ENCODE measurements around the gene GAGE1. TPM values are rescaled to one million over a fixed set of nuclear protein-coding genes. Genes with fewer than 3 reads are reported as not detected.
"Not testable (repeated sequence)": the region's sequence is repeated elsewhere in the genome, so short reads cannot be mapped to it uniquely, and the experiment has no call there.

Gene GAGE1, protein sequence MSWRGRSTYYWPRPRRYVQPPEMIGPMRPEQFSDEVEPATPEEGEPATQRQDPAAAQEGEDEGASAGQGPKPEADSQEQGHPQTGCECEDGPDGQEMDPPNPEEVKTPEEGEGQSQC
- not detected for total RNA-seq

DNA sequence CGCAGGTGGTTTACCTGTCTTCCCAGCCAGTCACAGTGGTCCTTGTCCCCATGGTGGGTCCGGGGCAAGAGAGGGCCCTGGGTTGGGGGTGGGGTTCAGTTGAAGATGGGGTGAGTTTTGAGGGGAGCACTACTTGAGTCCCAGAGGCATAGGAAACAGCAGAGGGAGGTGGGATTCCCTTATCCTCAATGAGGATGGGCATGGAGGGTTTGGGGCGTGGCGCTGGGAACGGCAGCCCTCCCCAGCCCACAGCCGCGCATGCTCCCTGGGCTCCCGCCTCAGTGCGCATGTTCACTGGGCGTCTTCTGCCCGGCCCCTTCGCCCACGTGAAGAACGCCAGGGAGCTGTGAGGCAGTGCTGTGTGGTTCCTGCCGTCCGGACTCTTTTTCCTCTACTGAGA is at the start of gene GAGE1:
GAGE1 (plus strand) TSS at position 301 of the 400 bp plus-strand sequence. CDS start 1,155 bp downstream, outside the sequence.
- not testable (repeated sequence) for DNase-seq

DNA sequence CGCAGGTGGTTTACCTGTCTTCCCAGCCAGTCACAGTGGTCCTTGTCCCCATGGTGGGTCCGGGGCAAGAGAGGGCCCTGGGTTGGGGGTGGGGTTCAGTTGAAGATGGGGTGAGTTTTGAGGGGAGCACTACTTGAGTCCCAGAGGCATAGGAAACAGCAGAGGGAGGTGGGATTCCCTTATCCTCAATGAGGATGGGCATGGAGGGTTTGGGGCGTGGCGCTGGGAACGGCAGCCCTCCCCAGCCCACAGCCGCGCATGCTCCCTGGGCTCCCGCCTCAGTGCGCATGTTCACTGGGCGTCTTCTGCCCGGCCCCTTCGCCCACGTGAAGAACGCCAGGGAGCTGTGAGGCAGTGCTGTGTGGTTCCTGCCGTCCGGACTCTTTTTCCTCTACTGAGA is 47.8 kb upstream of the GAGE1 start, which contains the start of gene GAGE12E:
GAGE12E (plus strand) TSS at position 301 of the 400 bp plus-strand sequence. CDS start 1,155 bp downstream, outside the sequence.
- not testable (repeated sequence) for DNase-seq

DNA sequence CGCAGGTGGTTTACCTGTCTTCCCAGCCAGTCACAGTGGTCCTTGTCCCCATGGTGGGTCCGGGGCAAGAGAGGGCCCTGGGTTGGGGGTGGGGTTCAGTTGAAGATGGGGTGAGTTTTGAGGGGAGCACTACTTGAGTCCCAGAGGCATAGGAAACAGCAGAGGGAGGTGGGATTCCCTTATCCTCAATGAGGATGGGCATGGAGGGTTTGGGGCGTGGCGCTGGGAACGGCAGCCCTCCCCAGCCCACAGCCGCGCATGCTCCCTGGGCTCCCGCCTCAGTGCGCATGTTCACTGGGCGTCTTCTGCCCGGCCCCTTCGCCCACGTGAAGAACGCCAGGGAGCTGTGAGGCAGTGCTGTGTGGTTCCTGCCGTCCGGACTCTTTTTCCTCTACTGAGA is 38.3 kb upstream of the GAGE1 start, which contains the start of gene GAGE12F:
GAGE12F (plus strand) TSS at position 301 of the 400 bp plus-strand sequence. CDS start 1,155 bp downstream, outside the sequence.
- not testable (repeated sequence) for DNase-seq

DNA sequence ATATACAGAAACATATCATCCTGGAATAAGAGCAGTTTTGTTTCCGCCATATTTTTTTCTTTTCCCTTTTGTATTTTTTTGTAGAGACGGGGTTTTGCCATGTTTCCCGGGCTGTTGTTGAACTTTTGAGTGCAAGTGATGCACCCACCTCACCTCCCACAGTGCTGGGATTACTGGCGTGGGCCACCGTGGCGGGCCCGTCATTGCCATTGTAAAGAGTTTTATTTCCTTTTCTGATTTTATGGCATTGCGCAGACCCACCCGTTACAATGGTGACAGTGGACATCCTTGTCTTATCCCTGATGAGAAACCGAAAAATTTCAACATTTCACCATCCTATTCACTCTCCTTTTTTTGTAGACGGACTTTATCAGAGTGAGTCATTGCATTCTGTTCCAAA is 30.1 kb upstream of the GAGE1 start:
- DNase-seq, result not testable (repeated sequence)

DNA sequence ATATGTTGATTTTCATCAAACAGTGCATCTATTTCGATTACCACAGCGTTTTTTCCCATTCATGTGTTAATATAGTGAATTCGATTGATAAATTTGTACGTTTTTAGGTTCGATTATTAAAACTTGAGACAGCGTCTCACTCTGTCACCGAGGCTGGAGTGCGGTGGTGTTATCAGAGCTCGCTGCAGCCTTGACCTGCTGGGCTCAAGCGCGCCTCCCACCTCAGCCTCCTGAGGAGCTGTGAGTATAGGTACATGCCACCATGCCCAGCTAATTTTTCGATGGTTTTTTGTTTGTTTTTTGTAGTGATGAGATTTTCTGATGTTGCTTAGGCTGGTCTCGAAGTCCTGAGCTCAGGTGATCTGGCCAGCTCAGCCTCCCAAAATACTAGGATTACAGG is 29.7 kb upstream of the GAGE1 start:
- DNase-seq, result not testable (repeated sequence)

DNA sequence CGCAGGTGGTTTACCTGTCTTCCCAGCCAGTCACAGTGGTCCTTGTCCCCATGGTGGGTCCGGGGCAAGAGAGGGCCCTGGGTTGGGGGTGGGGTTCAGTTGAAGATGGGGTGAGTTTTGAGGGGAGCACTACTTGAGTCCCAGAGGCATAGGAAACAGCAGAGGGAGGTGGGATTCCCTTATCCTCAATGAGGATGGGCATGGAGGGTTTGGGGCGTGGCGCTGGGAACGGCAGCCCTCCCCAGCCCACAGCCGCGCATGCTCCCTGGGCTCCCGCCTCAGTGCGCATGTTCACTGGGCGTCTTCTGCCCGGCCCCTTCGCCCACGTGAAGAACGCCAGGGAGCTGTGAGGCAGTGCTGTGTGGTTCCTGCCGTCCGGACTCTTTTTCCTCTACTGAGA is 28.7 kb upstream of the GAGE1 start, which contains the start of gene GAGE12G:
GAGE12G (plus strand) TSS at position 301 of the 400 bp plus-strand sequence. CDS start 1,155 bp downstream, outside the sequence.
- not testable (repeated sequence) for DNase-seq

DNA sequence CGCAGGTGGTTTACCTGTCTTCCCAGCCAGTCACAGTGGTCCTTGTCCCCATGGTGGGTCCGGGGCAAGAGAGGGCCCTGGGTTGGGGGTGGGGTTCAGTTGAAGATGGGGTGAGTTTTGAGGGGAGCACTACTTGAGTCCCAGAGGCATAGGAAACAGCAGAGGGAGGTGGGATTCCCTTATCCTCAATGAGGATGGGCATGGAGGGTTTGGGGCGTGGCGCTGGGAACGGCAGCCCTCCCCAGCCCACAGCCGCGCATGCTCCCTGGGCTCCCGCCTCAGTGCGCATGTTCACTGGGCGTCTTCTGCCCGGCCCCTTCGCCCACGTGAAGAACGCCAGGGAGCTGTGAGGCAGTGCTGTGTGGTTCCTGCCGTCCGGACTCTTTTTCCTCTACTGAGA is 19.2 kb upstream of the GAGE1 start, which contains the start of gene GAGE12H:
GAGE12H (plus strand) TSS at position 301 of the 400 bp plus-strand sequence. CDS start 1,155 bp downstream, outside the sequence.
- not testable (repeated sequence) for DNase-seq

DNA sequence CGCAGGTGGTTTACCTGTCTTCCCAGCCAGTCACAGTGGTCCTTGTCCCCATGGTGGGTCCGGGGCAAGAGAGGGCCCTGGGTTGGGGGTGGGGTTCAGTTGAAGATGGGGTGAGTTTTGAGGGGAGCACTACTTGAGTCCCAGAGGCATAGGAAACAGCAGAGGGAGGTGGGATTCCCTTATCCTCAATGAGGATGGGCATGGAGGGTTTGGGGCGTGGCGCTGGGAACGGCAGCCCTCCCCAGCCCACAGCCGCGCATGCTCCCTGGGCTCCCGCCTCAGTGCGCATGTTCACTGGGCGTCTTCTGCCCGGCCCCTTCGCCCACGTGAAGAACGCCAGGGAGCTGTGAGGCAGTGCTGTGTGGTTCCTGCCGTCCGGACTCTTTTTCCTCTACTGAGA is 9.6 kb upstream of the GAGE1 start, which contains the start of gene GAGE2A:
GAGE2A (plus strand) TSS at position 301 of the 400 bp plus-strand sequence. CDS start 1,155 bp downstream, outside the sequence.
- not testable (repeated sequence) for DNase-seq

DNA sequence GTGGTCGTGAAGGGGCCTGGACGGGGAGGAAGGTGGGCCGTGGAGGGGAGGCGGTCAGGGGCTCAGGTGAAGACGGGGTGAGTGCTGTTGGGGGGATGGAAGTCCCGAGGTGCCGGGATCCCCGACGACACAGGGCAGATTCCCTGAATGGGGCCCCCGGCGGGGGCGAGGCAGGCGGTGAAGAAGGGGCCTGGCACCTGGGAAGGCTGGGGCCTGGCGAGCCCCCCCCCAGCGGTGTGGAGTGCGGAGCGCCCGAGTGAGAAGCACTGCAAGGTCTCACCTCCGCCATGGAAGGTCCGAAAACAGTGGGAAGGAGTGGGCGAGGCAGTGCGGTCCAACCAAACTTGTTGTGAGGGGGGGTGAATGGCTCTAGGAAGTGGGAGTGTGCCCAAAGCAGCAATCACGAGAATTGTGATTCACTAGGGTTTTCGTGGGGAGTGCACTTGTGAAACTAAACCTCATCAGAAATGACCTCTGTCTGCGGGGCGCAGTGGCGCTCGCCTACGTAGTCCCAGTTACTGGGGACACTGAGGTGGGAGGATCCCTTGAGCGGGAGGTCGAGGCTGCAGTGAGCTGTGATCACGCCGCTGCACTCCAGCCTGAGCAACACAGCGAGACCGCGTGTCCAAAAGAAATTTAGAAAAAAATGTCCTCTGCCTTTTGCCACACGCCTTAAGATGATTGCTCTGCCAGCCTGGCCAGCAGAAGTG is 8.9 kb upstream of the GAGE1 start:
- not testable (repeated sequence) for DNase-seq

DNA sequence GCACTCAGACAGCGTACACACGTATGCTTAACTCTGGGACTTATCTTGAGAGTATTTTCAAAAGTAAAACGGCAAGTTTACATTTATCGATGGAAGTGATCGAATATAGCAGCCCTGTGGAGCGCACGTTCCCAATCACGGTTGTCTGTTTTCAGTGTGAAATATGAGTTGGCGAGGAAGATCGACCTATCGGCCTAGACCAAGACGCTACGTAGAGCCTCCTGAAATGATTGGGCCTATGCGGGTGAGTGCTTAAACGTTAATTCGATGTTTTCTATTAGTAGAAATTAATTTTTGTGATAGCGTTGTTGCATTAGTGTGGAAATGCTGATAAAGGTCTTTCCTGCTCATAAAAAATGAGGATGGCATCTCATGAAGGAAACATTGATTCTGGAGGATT is 8.3 kb upstream of the GAGE1 start:
- not testable (repeated sequence) for DNase-seq

DNA sequence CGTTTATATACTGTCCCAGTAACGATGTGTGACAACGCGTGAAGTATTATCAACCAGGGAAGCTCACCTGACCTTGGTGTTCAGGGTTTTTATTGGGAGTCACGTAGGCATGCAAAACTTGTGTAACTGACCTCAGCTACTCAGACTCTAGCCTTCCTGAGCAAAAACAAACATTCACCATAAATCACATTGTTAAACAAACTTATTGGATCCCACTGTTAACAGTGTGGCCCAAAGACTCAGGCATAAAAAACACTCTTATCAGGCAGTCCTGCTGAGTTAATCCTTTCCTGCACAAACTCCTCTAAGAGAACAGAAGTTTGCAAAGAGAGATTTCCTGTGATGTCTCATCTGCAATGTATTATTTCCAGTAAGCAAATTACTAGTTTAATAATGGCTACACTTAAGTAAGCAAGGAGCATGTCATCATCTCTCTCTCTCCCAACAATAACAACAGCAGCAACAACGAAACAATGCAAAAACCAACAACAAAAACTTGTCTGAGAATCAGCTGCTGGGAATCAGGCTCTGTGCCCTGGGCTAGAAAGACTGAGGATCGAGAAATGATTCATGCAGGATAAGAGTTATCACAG is 12.0 kb downstream of the GAGE1 start:
- DNase-seq, result no peak

DNA sequence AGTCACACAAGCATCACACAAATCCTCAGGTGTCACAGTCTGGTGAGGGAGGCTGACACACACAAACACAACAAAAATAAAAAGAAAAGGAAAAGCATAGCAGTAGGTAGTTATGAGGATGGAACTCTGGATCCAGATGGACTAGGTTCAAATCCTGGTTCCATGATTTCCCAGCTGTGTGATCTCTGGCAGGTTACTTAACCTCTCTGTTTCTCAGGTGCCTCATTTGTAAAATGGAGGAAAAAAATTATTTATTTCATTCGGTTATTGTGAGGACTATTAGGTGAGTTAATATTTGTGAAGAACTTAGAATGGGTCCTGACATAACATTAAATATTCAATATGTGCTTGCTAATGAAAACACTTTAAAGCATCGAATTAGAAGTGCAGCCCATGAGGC is 19.8 kb downstream of the GAGE1 start:
- DNase-seq, result no peak

DNA sequence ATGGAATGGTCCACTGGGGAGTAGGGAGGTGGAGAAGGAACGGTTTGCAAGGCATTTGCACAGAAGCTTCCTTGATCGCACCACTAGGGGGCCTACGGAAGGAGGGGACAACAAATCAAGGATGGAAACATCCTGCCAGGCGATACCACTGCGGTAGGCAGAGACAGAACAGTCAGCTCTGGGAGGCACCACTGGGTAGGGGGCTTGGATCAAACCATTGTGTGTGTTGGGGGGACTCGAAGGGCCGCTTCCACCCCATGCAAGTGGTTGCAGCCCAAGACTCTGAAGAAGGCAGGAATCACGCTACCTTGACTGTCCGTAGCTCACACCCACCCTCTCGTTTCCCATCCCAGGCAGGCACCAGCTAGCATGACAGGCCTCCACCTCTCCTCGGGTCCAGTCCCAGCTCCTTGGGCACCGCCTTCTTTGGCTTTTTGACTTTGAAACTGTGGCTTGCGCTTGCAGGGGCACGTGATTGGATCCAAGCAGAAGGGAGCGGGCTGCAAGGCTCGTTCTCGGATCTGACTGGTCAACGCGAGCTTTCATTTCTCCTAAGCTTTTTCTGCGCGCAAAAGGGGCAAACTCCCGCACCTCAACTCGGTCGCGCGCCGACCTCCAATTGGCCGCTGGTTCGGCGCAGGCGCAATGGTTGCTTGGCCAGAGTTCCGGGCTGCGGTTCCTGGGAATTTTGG is 28.4 kb downstream of the GAGE1 start:
- DNase-seq, result no peak

DNA sequence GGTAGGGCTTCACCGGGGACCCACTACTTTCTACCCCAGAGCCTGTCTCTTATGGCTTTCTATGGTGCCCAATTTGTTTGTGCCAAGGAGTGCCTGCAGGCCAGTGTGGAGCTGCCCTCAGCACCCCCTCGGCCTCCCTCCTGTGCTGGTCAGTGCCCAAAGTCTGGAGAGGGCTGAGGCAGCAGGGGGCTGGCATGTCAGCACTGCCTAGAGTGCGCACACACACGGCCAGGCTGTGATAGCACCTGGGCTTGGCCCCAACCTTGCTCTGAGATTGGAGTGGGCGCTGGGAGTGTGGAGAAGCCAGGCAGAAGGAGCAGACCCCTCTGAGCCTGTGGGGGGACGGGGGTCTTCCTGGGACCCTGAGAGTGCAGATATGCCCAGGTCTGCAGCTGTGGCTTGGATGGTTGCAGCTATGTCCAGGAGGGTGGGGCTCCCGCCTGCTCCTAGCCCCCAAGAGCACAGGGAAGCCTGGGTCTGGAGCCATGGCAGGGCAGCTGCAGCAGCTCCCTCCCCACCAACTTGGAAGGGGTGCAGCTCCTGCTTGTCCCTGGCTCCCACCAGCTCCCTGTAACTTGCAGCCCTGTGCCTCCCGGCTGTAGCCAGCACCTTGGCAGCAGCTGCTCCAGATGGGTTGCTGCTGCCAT is 46.3 kb downstream of the GAGE1 start:
- DNase-seq, result no peak

DNA sequence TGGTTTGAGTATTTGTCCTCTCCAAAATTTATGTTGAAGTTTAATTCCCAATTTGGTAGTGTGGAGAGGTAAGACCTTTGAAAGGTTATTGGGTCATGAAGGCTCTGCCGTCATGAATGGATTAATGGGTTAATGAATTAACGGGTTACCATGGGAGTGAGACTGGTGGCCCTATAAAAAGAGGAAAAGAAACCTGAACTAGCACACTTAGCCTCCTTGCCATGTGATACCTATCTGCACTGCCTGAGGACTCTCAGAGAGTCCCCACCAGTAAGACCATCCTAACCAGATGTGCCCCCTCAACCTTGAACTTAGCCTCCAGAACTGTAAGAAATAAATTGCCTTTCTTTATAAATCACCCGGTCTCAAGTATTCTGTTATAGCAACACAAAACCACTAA is 57.7 kb downstream of the GAGE1 start:
- DNase-seq, result no peak

Other genes with a start within 250 kb of the GAGE1 start
- not detected for gene GAGE12C, start 66.8 kb upstream of the GAGE1 start, total RNA-seq
- not detected for gene GAGE12D, start 57.3 kb upstream of the GAGE1 start, total RNA-seq
- gene GAGE12E, start 47.7 kb upstream of the GAGE1 start, total RNA-seq, result not detected
- gene GAGE12F, start 38.2 kb upstream of the GAGE1 start, total RNA-seq, result not detected
- gene GAGE12G, start 28.6 kb upstream of the GAGE1 start, total RNA-seq, result not detected
- gene GAGE12H, start 19.1 kb upstream of the GAGE1 start, total RNA-seq, result not detected
- not detected for gene GAGE2A, start 9.5 kb upstream of the GAGE1 start, total RNA-seq
- not detected for gene PAGE1, start 97.0 kb downstream of the GAGE1 start, total RNA-seq
- gene PAGE4, start 230.3 kb downstream of the GAGE1 start, total RNA-seq, result not detected